ENCODE data around the gene FOLR2.
"Not testable (repeated sequence)": the region's sequence is repeated elsewhere in the genome, so short reads cannot be mapped to it uniquely, and the experiment has no call there.

Gene FOLR2

DNA sequence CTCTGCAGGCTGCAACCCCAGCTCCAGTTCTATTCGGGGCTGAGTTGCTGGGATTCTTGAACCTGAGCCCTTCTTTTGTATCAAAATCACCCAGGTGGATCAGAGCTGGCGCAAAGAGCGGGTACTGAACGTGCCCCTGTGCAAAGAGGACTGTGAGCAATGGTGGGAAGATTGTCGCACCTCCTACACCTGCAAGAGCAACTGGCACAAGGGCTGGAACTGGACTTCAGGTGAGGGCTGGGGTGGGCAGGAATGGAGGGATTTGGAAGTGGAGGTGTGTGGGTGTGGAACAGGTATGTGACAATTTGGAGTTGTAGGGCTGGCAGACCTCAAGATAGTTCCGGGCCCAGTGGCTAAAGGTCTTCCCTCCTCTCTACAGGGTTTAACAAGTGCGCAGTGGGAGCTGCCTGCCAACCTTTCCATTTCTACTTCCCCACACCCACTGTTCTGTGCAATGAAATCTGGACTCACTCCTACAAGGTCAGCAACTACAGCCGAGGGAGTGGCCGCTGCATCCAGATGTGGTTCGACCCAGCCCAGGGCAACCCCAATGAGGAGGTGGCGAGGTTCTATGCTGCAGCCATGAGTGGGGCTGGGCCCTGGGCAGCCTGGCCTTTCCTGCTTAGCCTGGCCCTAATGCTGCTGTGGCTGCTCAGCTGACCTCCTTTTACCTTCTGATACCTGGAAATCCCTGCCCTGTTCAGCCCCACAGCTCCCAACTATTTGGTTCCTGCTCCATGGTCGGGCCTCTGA is 20.9 kb upstream of the FOLR2 start:
- TF ChIP-seq, protein P1, sequence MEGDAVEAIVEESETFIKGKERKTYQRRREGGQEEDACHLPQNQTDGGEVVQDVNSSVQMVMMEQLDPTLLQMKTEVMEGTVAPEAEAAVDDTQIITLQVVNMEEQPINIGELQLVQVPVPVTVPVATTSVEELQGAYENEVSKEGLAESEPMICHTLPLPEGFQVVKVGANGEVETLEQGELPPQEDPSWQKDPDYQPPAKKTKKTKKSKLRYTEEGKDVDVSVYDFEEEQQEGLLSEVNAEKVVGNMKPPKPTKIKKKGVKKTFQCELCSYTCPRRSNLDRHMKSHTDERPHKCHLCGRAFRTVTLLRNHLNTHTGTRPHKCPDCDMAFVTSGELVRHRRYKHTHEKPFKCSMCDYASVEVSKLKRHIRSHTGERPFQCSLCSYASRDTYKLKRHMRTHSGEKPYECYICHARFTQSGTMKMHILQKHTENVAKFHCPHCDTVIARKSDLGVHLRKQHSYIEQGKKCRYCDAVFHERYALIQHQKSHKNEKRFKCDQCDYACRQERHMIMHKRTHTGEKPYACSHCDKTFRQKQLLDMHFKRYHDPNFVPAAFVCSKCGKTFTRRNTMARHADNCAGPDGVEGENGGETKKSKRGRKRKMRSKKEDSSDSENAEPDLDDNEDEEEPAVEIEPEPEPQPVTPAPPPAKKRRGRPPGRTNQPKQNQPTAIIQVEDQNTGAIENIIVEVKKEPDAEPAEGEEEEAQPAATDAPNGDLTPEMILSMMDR (IDR thresholded peaks at IDR 0.05; ENCODE audit: low read depth, low read length, missing control alignments): no peak
- DNase-seq (ENCODE audit: extremely low read depth, low read depth): no peak
- H3K4me3 ChIP-seq (replicated peaks; ENCODE audit: low read depth, low read length): no peak overlapping the region

DNA sequence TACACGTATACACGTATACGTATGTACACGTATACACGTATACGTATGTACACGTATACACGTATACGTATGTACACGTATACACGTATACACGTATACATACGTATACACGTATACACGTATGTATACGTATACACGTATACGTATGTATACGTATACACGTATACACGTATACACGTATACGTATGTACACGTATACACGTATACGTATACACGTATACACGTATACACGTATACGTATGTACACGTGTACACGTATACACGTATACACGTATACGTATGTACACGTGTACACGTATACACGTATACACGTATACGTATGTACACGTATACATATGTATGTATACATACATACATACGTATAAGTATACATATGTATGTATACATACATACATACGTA is 15.1 kb upstream of the FOLR2 start:
- not testable (repeated sequence) for DNase-seq (ENCODE audit: extremely low read depth, low read depth); H3K4me3 ChIP-seq (replicated peaks; ENCODE audit: low read depth, low read length)

DNA sequence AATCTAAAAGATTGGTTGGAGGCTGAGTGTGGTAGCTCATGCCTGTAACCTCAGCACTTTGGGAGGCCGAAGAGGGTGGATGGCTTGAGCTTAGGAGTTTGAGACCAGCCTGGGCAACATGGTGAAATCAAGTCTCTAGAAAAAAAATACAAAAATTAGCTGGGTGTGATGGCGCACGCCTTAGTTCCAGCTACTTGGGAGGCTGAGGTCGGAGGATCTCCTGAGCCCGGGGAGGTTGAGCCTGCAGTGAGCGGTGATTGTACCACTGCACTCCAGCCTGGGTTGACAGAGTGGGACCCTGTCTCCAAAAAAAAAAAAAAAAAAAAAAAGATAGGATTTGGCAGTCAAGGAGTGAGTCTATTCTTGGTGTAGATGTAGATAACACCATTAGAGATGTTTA is 14.0 kb upstream of the FOLR2 start:
- no peak overlapping the region for H3K4me3 ChIP-seq (replicated peaks; ENCODE audit: low read depth, low read length)
- TF ChIP-seq, protein P1 (IDR thresholded peaks at IDR 0.05; ENCODE audit: low read depth, low read length, missing control alignments): no peak
- DNase-seq (ENCODE audit: extremely low read depth, low read depth): no peak

DNA sequence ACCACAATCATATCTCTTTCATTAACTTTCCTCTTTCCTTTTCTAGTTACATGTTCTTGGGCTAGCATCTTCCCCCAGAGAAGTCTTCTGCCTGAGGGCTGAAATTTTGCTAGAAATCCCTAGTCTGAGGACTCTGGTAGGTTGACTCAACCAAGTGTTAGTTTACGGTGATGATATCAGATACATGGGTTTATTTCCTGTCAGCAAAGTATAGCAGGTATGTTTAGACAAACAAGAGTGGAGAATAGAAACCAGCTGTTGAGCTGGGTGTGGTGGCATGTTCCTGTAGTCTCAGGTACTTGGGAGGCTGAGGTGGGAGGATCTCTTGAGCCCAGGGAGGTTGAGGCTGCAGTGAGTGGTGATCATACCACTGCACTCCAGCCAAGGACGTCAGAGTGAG is 13.4 kb upstream of the FOLR2 start:
- H3K4me3 ChIP-seq (replicated peaks; ENCODE audit: low read depth, low read length): no peak overlapping the region
- TF ChIP-seq, protein P1 (IDR thresholded peaks at IDR 0.05; ENCODE audit: low read depth, low read length, missing control alignments): no peak
- no peak for DNase-seq (ENCODE audit: extremely low read depth, low read depth)

DNA sequence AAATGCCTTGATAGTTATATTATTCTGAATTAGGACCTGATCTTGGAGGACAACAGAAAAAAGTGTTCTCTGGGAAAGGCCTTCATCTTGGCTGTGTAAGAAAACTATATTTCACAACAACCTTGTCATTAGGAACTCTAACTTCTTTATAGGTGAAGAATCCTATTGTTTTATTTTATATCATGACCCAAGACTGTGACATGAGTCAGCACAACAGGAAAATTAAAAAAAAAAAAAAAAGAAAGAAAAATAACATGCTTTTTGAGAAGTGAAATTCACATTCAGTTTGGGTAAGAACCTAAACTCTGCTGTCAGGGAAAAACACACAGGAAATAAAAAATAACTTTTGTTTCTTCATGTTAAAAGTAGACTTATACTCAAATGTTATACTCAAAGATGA is 11.7 kb upstream of the FOLR2 start:
- TF ChIP-seq, protein P1 (IDR thresholded peaks at IDR 0.05; ENCODE audit: low read depth, low read length, missing control alignments): no peak
- no peak for DNase-seq (ENCODE audit: extremely low read depth, low read depth)
- H3K4me3 ChIP-seq (replicated peaks; ENCODE audit: low read depth, low read length): no peak overlapping the region

DNA sequence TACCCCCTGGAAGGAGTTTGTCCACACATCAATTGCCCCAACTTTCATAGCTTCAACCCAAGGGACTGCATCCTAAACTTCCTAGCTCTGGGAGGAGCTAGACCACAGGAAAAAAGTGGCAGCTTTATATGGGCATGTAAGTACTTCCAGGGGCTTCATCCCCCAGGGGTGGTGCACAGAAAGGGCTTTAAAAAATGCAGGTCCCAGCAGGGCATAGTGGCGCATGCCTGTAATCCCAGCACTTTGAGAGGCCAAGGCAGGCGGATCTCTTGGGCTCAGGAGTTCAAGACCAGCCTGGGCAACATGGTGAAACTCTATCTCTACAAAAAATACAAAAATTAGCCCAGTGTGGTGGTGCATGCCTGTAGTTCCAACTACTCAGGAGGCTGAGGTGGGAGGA is 9.8 kb upstream of the FOLR2 start:
- DNase-seq (ENCODE audit: extremely low read depth, low read depth); H3K4me3 ChIP-seq (replicated peaks; ENCODE audit: low read depth, low read length): not testable (repeated sequence)

DNA sequence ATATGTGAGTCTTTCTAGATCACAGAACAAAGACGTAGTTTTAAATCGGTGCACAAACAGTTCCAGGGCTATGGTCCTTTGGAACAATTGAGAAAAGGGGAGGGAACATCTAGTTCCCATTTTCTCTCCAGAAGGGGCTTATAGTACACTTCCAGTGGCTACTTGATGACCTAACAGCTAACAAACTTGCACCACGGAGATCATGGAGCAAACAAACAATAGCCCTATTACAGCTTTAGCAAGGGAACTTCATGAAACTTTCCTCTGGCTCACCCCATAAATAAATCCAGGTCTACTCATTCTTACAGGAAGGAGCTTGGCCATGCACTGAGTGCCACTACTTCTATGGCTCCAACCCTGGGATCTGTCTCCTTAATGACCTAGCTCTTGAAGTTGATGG is 8.3 kb upstream of the FOLR2 start:
- no peak for DNase-seq (ENCODE audit: extremely low read depth, low read depth)
- H3K4me3 ChIP-seq (replicated peaks; ENCODE audit: low read depth, low read length): no peak overlapping the region
- TF ChIP-seq, protein P1 (IDR thresholded peaks at IDR 0.05; ENCODE audit: low read depth, low read length, missing control alignments): no peak

DNA sequence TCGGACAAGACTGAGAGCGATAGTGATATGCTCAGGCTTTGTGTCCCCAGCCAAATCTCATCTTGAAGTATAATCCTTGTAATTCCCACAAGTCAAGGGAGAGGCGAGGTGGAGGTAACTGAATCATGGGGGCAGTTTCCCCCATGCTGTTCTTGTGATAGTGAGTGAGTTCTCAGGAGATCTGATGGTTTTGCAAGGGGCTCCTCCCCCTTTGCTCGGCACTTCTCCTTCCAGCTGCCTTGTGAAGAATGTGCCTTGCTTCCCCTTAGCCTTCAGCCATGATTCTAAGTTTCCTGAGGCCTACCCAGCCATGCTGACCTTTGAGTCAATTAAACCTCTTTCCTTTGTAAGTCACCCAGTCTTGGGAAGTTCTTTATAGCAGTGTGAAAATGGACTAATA is 7.5 kb upstream of the FOLR2 start:
- H3K4me3 ChIP-seq (replicated peaks; ENCODE audit: low read depth, low read length): no peak overlapping the region
- TF ChIP-seq, protein P1 (IDR thresholded peaks at IDR 0.05; ENCODE audit: low read depth, low read length, missing control alignments): no peak
- no peak for DNase-seq (ENCODE audit: extremely low read depth, low read depth)

Data from HFF-Myc (cell line).